Activated B cell treated with CpG ODN at 0.5 μM for 24 hours (primary cell): ENCODE measurements around the gene RESP18. TPM values are rescaled to one million over a fixed set of nuclear protein-coding genes. Genes with fewer than 3 reads are reported as not detected.

Experiments used
- ATAC-seq: fragments of 200-7000 bp; cut with Tn5 transposase; one replicate; pipeline ENCODE4 v1.10.0; 2021; ENCODE audit warnings: low read depth, mild to moderate bottlenecking, moderate library complexity
- CTCF ChIA-PET: fragments of 350-600 bp; sonication (Branson Sonifier 250); formaldehyde crosslinking; loops from one replicate; lab custom pipeline; 2021; ENCODE audit warnings: antibody characterized with exemption; lab: Charles Lee
- POLR2A ChIA-PET: fragments of 350-600 bp; sonication (Branson Sonifier 250); formaldehyde crosslinking; loops from one replicate; lab custom pipeline; 2021; ENCODE audit warnings: antibody characterized with exemption; lab: Charles Lee
- DNase-seq: peaks from one replicate; pipeline ENCODE4 v3.0.0; 2022
- H3K27ac Mint-ChIP-seq: one replicate; pipeline ENCODE4 v1.8.0; 2020; ENCODE audit warnings: mixed read lengths
- H3K27me3 Mint-ChIP-seq: one replicate; pipeline ENCODE4 v1.8.0; 2021; ENCODE audit warnings: mixed read lengths
- H3K36me3 Mint-ChIP-seq: one replicate; pipeline ENCODE4 v1.8.0; 2021; ENCODE audit warnings: low read depth, mixed read lengths
- H3K4me1 Mint-ChIP-seq: one replicate; pipeline ENCODE4 v1.8.0; 2021; ENCODE audit warnings: mixed read lengths
- H3K4me3 Mint-ChIP-seq: one replicate; pipeline ENCODE4 v1.8.0; 2020; ENCODE audit warnings: mild to moderate bottlenecking, mixed read lengths
- H3K9me3 Mint-ChIP-seq: one replicate; pipeline ENCODE4 v1.8.0; 2020; ENCODE audit warnings: mixed read lengths
- intact Hi-C: fragments of 100-400 bp; cut with micrococcal nuclease; formaldehyde crosslinking; loops from one replicate; pipeline ENCODE4 v1.15.1; 2024
- total RNA-seq: library from RNA; stranded (reverse); gene quantifications from 2 replicates; pipeline ENCODE4 v1.2.3, GENCODE V29; 2022
- TF ChIP-seq, protein P1 (sequence below): fragments of 200-600 bp; IDR thresholded peaks from one replicate; pipeline ENCODE4 v1.8.0; 2022; ENCODE audit warnings: antibody characterized with exemption, mild to moderate bottlenecking

The RESP18 gene
- total RNA-seq, 1 donor from 2014 or later: not detected

DNA sequence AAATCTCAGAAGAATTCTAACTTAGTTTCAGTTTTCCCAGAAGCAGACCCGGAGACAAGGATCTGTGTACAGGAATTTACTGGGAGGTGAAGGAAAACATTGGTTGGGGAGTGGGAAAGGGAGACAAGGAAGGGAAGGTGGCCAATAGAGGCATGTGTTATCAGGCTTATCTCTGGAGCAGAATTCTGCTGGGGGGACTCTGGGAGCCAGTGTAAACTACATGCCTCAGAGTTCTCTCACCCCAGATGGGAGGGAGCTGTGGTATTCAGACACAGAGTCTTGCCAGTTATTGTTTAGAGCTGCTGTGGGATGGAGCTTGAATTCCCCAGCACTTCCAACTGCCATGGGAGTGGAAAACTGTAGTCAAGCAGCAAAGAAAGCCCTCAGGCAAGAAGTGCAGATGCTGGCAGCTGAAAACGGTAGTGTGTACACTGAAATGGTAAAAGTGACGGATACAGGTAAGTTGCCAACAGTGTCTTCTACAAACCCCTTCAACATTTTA is 36.2 kb upstream of the RESP18 start:
- Mint-ChIP-seq H3K9me3 (no peaks in the 10 kb centered on the region), H3K4me1 (no peaks in the 10 kb centered on the region), H3K27ac (no peak overlapping the region), H3K36me3 (peaks cover 12% of the 10 kb centered on the region), H3K27me3 (no peaks in the 10 kb centered on the region), H3K4me3 (no peak overlapping the region)
- CTCF ChIA-PET: interaction anchor here (1.4 kb wide), 1 partner anchor 17 kb away, joined by 3 read pairs; no protein-coding TSS in a partner anchor
- TF ChIP-seq, protein P1, sequence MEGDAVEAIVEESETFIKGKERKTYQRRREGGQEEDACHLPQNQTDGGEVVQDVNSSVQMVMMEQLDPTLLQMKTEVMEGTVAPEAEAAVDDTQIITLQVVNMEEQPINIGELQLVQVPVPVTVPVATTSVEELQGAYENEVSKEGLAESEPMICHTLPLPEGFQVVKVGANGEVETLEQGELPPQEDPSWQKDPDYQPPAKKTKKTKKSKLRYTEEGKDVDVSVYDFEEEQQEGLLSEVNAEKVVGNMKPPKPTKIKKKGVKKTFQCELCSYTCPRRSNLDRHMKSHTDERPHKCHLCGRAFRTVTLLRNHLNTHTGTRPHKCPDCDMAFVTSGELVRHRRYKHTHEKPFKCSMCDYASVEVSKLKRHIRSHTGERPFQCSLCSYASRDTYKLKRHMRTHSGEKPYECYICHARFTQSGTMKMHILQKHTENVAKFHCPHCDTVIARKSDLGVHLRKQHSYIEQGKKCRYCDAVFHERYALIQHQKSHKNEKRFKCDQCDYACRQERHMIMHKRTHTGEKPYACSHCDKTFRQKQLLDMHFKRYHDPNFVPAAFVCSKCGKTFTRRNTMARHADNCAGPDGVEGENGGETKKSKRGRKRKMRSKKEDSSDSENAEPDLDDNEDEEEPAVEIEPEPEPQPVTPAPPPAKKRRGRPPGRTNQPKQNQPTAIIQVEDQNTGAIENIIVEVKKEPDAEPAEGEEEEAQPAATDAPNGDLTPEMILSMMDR: no peak
- DNase-seq (no peak), ATAC-seq (no peak)
- intact Hi-C loops: no loop called here
- POLR2A ChIA-PET: no interaction called here

DNA sequence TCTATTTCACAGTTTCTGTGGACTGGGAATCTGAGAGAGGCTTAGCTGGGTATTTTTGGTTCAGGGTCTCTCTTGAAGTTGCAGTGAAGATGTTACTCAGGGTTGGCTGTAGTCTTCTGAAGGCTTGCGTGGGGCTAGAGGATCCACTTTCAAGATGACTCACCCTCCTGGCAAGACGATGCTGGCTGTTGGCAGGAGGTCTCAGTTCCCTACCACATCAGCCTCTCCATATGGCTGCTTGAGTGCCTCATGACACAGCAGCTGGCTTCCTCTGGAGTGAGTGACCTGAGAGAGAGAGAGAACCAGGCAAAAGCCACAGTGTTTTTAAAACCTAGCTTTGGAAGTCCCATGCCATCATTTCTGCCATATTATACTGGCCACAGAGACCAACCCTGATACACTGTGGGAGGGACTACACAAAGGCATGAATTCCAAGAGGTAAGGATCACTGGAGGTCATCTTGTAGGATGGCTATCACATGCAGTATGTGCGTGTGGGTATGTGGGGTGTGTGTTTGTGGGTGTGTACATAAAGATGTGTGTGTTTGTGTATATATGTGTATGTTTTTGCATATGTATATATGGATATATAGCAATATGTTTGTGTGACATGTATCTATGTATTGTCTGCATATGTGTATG is 30.1 kb upstream of the RESP18 start:
- no peaks in the 10 kb centered on the region for H3K4me1 Mint-ChIP-seq
- H3K27me3 Mint-ChIP-seq: peaks cover 9% of the 10 kb centered on the region
- ATAC-seq (no peak), DNase-seq (no peak)
- peaks cover 6% of the 10 kb centered on the region for H3K36me3 Mint-ChIP-seq
- POLR2A ChIA-PET: no interaction called here
- H3K4me3 Mint-ChIP-seq: no peak overlapping the region
- no peak overlapping the region for H3K27ac Mint-ChIP-seq
- CTCF ChIA-PET: no interaction called here
- H3K9me3 Mint-ChIP-seq: no peaks in the 10 kb centered on the region
- intact Hi-C loops: no loop called here
- TF ChIP-seq, protein P1: no peak

DNA sequence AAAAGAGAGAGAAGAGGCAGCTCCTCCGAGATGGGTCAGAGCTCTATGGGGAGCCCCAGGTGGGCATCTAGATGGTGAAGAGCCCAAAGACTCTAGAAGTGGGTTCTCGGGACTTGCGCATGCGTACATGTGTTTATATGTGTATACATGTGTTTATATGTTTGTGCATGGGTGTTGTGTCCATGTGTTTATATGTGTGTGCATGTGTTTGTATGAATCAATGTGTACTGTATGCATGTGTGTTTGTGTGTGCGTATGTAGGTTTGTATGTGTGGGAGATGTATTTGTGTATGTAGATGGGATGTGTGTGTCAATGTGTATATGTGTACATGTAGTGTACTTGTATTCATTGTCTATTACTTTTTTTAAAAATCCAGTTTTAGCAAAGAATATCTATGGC is 29.5 kb upstream of the RESP18 start:
- DNase-seq (no peak), ATAC-seq (no peak)
- TF ChIP-seq, protein P1: no peak
- H3K27ac Mint-ChIP-seq: no peak overlapping the region
- POLR2A ChIA-PET: no interaction called here
- no peaks in the 10 kb centered on the region for H3K4me1 Mint-ChIP-seq
- intact Hi-C loops: no loop called here
- H3K4me3 Mint-ChIP-seq: no peak overlapping the region
- peaks cover 9% of the 10 kb centered on the region for H3K27me3 Mint-ChIP-seq
- CTCF ChIA-PET: no interaction called here
- H3K36me3 Mint-ChIP-seq: peaks cover 6% of the 10 kb centered on the region
- no peaks in the 10 kb centered on the region for H3K9me3 Mint-ChIP-seq

DNA sequence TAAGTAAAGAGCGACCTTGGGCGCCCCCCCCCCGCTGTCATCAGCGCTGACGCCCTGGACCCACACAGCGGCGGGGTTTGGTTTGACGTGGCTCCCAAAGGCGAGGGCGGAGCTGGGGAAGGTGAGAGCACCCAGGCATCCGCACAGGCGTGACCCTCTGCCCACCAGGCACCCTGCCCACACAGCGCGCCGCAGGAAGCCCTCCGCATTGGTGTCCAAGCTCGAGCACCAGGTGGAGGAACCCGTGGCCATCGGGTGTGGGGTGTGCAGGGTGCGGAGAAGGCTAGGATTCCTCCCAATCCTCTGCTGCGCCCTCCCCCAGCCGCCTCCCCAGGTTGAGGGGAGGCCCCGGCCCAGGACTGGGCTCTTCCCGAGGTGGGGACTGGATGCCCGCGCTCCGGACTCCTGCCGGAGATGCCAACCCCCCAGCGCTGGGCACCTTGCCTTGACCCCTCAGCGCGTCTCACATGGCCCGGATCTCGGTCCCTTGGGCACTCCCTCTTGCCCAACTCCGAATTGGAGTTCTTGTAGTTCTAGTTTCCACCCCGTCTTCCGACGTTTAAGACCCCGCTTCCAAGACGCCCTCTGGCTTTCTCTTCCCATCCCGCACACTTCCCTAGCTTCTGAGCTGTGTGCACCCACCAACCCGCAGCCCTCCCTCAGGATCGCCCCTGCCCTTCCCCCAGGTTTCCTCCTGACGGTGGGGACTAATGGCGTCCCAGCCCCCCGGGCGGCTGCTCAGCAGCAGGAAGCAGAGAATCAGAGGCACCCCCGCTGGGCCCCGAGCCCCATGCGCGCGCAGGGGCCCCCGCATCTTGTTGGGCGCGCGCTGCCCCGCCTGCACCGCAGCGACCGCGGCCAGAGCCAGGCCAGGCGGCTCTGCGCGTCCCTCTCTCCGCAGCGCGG is 25.9 kb upstream of the RESP18 start:
- TF ChIP-seq, protein P1: no peak

DNA sequence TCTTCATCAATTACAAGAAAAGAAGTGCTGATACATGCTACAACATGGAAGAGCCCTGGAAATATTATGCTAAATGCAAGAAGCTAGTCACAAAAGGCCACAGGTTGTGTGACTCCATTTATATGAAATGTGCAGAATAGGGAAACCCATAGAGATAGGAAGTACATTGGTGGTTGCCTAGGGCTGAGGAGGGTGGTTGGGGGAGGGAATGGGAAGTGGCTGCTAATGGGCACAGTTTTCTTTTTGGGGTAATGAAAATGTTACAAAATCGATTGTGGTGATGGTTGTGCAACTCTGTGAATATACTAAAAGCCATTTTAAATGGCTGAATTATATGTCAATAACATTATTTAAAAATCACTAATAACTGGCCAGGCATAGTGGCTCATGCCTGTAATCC is 24.3 kb upstream of the RESP18 start:
- TF ChIP-seq, protein P1: no peak
- Mint-ChIP-seq H3K27me3 (peaks cover 41% of the 10 kb centered on the region), H3K36me3 (no peaks in the 10 kb centered on the region), H3K4me3 (no peak overlapping the region), H3K4me1 (no peaks in the 10 kb centered on the region), H3K9me3 (no peaks in the 10 kb centered on the region), H3K27ac (no peak overlapping the region)
- DNase-seq (no peak), ATAC-seq (no peak)
- intact Hi-C loops: no loop called here
- ChIA-PET POLR2A (no interaction called here), CTCF (no interaction called here)

More for the DNA sequence above, 25.9 kb upstream of the RESP18 start:
- DNase-seq (no peak), ATAC-seq (no peak)
- CTCF ChIA-PET: no interaction called here
- H3K4me3 Mint-ChIP-seq: no peak overlapping the region
- H3K27ac Mint-ChIP-seq: no peak overlapping the region
- peaks cover 6% of the 10 kb centered on the region for H3K36me3 Mint-ChIP-seq
- intact Hi-C loops: no loop called here
- no peaks in the 10 kb centered on the region for H3K9me3 Mint-ChIP-seq
- no peaks in the 10 kb centered on the region for H3K4me1 Mint-ChIP-seq
- peaks cover 35% of the 10 kb centered on the region for H3K27me3 Mint-ChIP-seq
- POLR2A ChIA-PET: no interaction called here
